Measurements from ENCODE around the gene DHRS3. TPM values are rescaled to one million over a fixed set of nuclear protein-coding genes. Genes with fewer than 3 reads are reported as not detected.

The DHRS3 gene
- total and polyA plus RNA-seq, 2 of the 13 experiments (the other 11 are each of a cell fraction or from before 2014, with no cell fraction given) = 48.5 to 90.5 TPM

- no peak for FAIRE-seq
- no peak overlapping the region for H3K9ac ChIP-seq (ENCODE audit: insufficient read depth, low read depth, low read length)
- no TSS peak for BruUV-seq (replicated peaks)
- ATAC-seq = no peak
- no peak overlapping the region for H3K4me3 ChIP-seq (replicated peaks in 1 of 3; ENCODE audit: insufficient read depth in 1 of 3, low read depth in 2 of 3, low read length in 3 of 3)
- TF ChIP-seq PPARG (CRISPR knock-in tag; conservative IDR thresholded peaks at IDR 0.05) (no peak), RXRB (CRISPR knock-in tag; IDR thresholded peaks at IDR 0.05; ENCODE audit: borderline replicate concordance) (no peak), PHB2 (IDR thresholded peaks at IDR 0.05; ENCODE audit: partially characterized antibody) (no peak), SMAD3 (CRISPR knock-in tag; IDR thresholded peaks at IDR 0.05) (no peak), ZNF546 (CRISPR knock-in tag; conservative IDR thresholded peaks at IDR 0.05) (no peak), PRDM10 (CRISPR knock-in tag; IDR thresholded peaks at IDR 0.05; ENCODE audit: low read depth) (no peak), ATAD3A (CRISPR knock-in tag; IDR thresholded peaks at IDR 0.05) (no peak), EED (CRISPR knock-in tag; IDR thresholded peaks at IDR 0.05) (no peak), PCBP1 (IDR thresholded peaks at IDR 0.05; ENCODE audit: borderline replicate concordance, low read depth, low read length) (no peak), CCDC6 (CRISPR knock-in tag; IDR thresholded peaks at IDR 0.05) (no peak), TMF1 (CRISPR knock-in tag; IDR thresholded peaks at IDR 0.05; ENCODE audit: low read depth) (no peak), NFE2L2 (IDR thresholded peaks at IDR 0.05; ENCODE audit: low read length) (no peak), ZNF740 (CRISPR knock-in tag; IDR thresholded peaks at IDR 0.05) (no peak), TCF12 (IDR thresholded peaks at IDR 0.05) (no peak), TCF12 (CRISPR knock-in tag; IDR thresholded peaks at IDR 0.05) (no peak), NCOA1 (CRISPR knock-in tag; IDR thresholded peaks at IDR 0.05) (no peak), ZNF280B (CRISPR knock-in tag; IDR thresholded peaks at IDR 0.05; ENCODE audit: borderline replicate concordance) (no peak), ZNF652 (CRISPR knock-in tag; IDR thresholded peaks at IDR 0.05; ENCODE audit: borderline replicate concordance, low read depth) (no peak), SP140L (CRISPR knock-in tag; IDR thresholded peaks at IDR 0.05; ENCODE audit: borderline replicate concordance) (no peak), ZNF558 (CRISPR knock-in tag; IDR thresholded peaks at IDR 0.05; ENCODE audit: borderline replicate concordance) (no peak)
- POLR2A ChIA-PET = interaction anchor here (0.7 to 6.3 kb wide), 5 partner anchors 9 to 79 kb away, joined by 3 to 50 read pairs (median 4); no protein-coding TSS in a partner anchor
- in situ Hi-C loops (cut with HindIII; ENCODE audit: extremely low pct_ligation_motif_present, low pct_unique_long_range_greater_than_20kb) = no loop called here
- H3K9me3 ChIP-seq (ENCODE audit: low read length) = no peaks in the 10 kb centered on the region
- H4K20me1 ChIP-seq (ENCODE audit: insufficient read depth, low read length) = no peaks in the 10 kb centered on the region
- no peak for DNase-seq (ENCODE audit: low spot score)
- no peak overlapping the region for H3K4me2 ChIP-seq (ENCODE audit: low read depth, low read length)
- no peaks in the 10 kb centered on the region for H3K79me2 ChIP-seq (ENCODE audit: insufficient read depth, low read length)
- H3K27me3 ChIP-seq (ENCODE audit: control insufficient read depth in 1 of 2, insufficient read depth in 2 of 2, low read length in 2 of 2) = peaks cover 0 to 14% of the 10 kb centered on the region in 2 experiments; a peak in 1 of 5 replicates
- 94% methylated on average over 4 of the region's 4 CpGs for WGBS (ENCODE audit: low lambda C conversion rate)
- intact Hi-C loops (cut with micrococcal nuclease; ENCODE audit: unreplicated experiment) = no loop called here
- H3K36me3 ChIP-seq (replicated peaks in 1 of 2; ENCODE audit: control insufficient read depth in 1 of 2, insufficient read depth in 2 of 2, low read length in 2 of 2) = no peaks in the 10 kb centered on the region
- CTCF ChIA-PET (ENCODE audit: low intra/inter-chr PET ratio, low total read pairs) = no interaction called here
- no peak overlapping the region for H3K27ac ChIP-seq (ENCODE audit: extremely low read length, insufficient read depth, low read length)
- H3K4me1 ChIP-seq (ENCODE audit: insufficient read depth, low read length) = peaks cover 67% of the 10 kb centered on the region
- no peak overlapping the region for H2AFZ ChIP-seq (ENCODE audit: low read length)
Measured at GRCh38 chr1:12537294-12537693, 80.7 kb downstream of the DHRS3 start.
